Activated CD4-positive, alpha-beta T cell treated with anti-CD3 and anti-CD28 coated beads for 36 hours (primary cell): ENCODE results near the gene USP48. TPM values are rescaled to one million over a fixed set of nuclear protein-coding genes. Genes with fewer than 3 reads are reported as not detected.

Experiments used
- ATAC-seq: fragments of 200-7000 bp; cut with Tn5 transposase; one replicate; pipeline ENCODE4 v1.10.0; 2021; ENCODE audit warnings: mild to moderate bottlenecking, moderate library complexity
- CTCF ChIA-PET: fragments of 350-600 bp; sonication (Branson Sonifier 250); formaldehyde crosslinking; loops from one replicate; lab custom pipeline; 2021; ENCODE audit warnings: antibody characterized with exemption; lab: Charles Lee
- POLR2A ChIA-PET: fragments of 350-600 bp; sonication (Branson Sonifier 250); formaldehyde crosslinking; loops from one replicate; lab custom pipeline; 2021; ENCODE audit warnings: antibody characterized with exemption, inconsistent platforms; lab: Charles Lee
- DNase-seq: peaks from one replicate; pipeline ENCODE4 v3.0.0-alpha.2; 2020
- H3K27ac Mint-ChIP-seq: one replicate; pipeline ENCODE4 v1.8.0; 2021; ENCODE audit warnings: mixed read lengths
- H3K27me3 Mint-ChIP-seq: one replicate; pipeline ENCODE4 v1.8.0; 2021; ENCODE audit warnings: mixed read lengths
- H3K36me3 Mint-ChIP-seq: one replicate; pipeline ENCODE4 v1.8.0; 2021; ENCODE audit warnings: low read depth, mixed read lengths
- H3K4me1 Mint-ChIP-seq: one replicate; pipeline ENCODE4 v1.8.0; 2021; ENCODE audit warnings: mixed read lengths
- H3K4me3 Mint-ChIP-seq: one replicate; pipeline ENCODE4 v1.8.0; 2021; ENCODE audit warnings: mild to moderate bottlenecking, moderate library complexity, mixed read lengths
- H3K9me3 Mint-ChIP-seq: one replicate; pipeline ENCODE4 v1.8.0; 2021; ENCODE audit warnings: low read depth, mixed read lengths
- intact Hi-C, 2 experiments: fragments of 100-400 bp; cut with DNase I in 1 of 2; cut with micrococcal nuclease in 1 of 2; formaldehyde crosslinking; loops; one replicate each; pipeline versions ENCODE4 v1.14.2 to v1.15.1; 2022 to 2024; cut with DNase I, micrococcal nuclease
- total RNA-seq, 2 experiments: library from RNA; stranded (reverse); gene quantifications; one replicate each; pipeline ENCODE4 v1.2.3, GENCODE V29; 2021

The USP48 gene
- total RNA-seq, 2 experiments from 2014 or later: 66.9 to 81.5 TPM

DNA sequence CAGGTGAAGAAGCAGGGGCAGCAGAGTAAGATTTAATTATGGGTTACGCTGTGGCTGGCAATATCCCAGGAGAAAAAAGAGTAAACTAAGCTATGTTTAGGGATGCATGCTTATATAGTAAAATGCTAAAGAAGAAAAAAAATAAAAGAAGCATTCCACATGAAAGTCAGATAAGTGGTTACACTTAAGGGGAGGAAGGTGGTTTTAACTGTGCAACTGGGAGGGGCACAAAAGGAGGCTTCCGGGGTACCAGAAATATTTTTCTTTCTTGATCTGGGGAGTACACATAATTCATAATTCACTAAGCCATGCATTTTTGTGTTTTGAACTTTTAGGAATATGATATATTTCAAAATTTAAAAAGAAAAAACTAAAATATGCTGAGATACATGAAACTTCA is 39.5 kb downstream of the USP48 start:
- peaks cover 24% of the 10 kb centered on the region for H3K36me3 Mint-ChIP-seq
- DNase-seq (no peak), ATAC-seq (no peak)
- no peak overlapping the region for H3K27ac Mint-ChIP-seq
- intact Hi-C loops: no loop called here
- CTCF ChIA-PET: interaction anchor here (0.9 to 1.7 kb wide), 2 partner anchors 9 to 11 kb away, joined by 3 to 4 read pairs; no protein-coding TSS in a partner anchor
- no peaks in the 10 kb centered on the region for H3K27me3 Mint-ChIP-seq
- POLR2A ChIA-PET: no interaction called here
- no peaks in the 10 kb centered on the region for H3K9me3 Mint-ChIP-seq
- no peak overlapping the region for H3K4me3 Mint-ChIP-seq
- peaks cover 20% of the 10 kb centered on the region for H3K4me1 Mint-ChIP-seq

DNA sequence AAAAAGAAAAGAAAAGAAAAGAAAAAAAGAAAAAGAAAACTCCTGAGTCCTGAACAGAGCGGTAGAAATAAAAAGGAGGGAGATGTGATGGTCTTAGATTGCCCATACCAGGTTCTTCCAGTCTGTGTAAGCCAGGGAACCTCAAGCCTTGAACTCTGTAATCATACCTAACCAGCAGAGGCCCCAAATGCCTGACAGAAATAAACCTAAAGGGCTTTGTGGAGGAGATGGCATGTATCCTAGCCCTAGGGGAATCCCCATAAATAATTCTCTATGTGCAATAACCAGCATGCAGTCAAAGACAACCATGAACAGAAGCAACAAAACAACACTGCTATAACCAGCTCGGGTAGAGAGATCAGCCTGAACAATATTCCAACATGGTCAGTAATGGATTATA is 40.4 kb downstream of the USP48 start:
- ChIA-PET CTCF (no interaction called here), POLR2A (no interaction called here)
- H3K4me1 Mint-ChIP-seq: peaks cover 20% of the 10 kb centered on the region
- no peak overlapping the region for H3K4me3 Mint-ChIP-seq
- ATAC-seq (peak; percentile 68), DNase-seq (no peak)
- H3K27me3 Mint-ChIP-seq: no peaks in the 10 kb centered on the region
- no peaks in the 10 kb centered on the region for H3K9me3 Mint-ChIP-seq
- intact Hi-C loops: no loop called here
- H3K36me3 Mint-ChIP-seq: peaks cover 24% of the 10 kb centered on the region
- no peak overlapping the region for H3K27ac Mint-ChIP-seq

DNA sequence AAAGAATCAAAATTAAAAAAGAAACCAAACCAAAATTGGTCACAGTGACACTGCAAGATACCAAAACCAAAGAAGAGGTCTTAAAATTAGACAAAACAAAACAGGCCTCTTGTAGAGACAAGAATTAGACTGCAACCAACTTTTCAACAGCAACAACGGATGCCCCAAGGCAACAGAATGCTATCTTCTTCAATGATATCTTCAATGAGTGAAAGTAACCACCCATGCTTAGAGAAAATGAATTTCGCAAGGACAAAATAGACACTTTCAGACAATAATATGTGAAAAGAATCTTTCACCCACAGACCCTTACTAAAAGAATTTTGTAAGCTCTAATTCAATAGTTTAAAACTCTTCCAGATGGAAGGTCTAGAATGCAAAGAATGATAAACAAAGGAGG is 41.7 kb downstream of the USP48 start:
- Mint-ChIP-seq H3K27ac (no peak overlapping the region), H3K4me1 (peaks cover 24% of the 10 kb centered on the region), H3K36me3 (peaks cover 32% of the 10 kb centered on the region), H3K4me3 (no peak overlapping the region), H3K9me3 (no peaks in the 10 kb centered on the region), H3K27me3 (no peaks in the 10 kb centered on the region)
- ATAC-seq (no peak), DNase-seq (no peak)
- intact Hi-C loops: loop anchor here in 1 of 2 experiments (2.0 kb wide), 1 partner anchor 42 kb away; the partner anchor contains the start of gene USP48
- CTCF ChIA-PET: interaction anchor here (0.5 to 1.4 kb wide), 4 partner anchors 11 to 525 kb away, joined by 3 to 4 read pairs (median 3); no protein-coding TSS in a partner anchor
- POLR2A ChIA-PET: no interaction called here

DNA sequence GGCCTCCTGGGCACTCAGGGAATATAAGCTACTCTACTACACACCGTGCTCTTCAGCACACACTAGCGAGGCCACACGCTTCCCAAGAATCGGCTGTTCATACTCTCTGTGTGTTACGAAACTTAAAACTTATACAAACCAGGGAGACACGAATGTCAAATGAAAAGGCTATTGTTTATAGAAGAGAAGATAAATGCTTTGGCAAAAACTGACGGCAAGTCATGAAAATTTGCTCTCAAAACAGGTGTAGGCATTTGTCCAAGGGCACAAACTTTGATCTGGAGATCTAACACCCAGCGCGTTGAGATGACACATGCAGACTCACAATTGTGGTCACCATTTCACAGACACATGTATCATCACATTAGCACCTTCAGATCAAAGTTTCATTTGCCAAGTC is 46.1 kb downstream of the USP48 start:
- peaks cover 44% of the 10 kb centered on the region for H3K36me3 Mint-ChIP-seq
- POLR2A ChIA-PET: no interaction called here
- no peak overlapping the region for H3K27ac Mint-ChIP-seq
- peak; percentile 27 for DNase-seq
- H3K27me3 Mint-ChIP-seq: no peaks in the 10 kb centered on the region
- CTCF ChIA-PET: no interaction called here
- H3K4me3 Mint-ChIP-seq: no peak overlapping the region
- intact Hi-C loops: no loop called here
- H3K9me3 Mint-ChIP-seq: no peaks in the 10 kb centered on the region
- H3K4me1 Mint-ChIP-seq: peaks cover 18% of the 10 kb centered on the region
- peak; percentile 64 for ATAC-seq

DNA sequence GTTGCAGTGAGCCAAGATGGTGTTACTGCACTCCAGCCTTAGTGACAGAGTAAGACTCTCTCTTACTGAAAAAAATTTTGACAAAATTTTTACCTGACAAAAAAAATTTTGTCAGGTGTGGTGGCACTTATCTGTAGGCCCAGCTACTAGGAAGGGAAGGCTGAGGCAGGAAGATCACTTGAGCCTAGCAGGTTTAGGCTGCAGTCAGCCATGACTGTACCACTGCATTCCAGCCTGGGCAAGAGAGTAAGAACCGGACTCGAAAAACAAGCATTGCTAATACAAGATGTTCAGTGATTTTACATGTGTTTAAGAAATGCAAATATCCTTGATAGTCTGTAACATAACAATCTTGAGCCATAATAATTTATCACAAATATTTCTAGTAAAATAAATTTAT is 46.9 kb downstream of the USP48 start:
- DNase-seq (no peak), ATAC-seq (no peak)
- Mint-ChIP-seq H3K9me3 (no peaks in the 10 kb centered on the region), H3K27me3 (no peaks in the 10 kb centered on the region), H3K4me3 (no peak overlapping the region), H3K4me1 (peaks cover 15% of the 10 kb centered on the region), H3K27ac (no peak overlapping the region), H3K36me3 (peaks cover 43% of the 10 kb centered on the region)
- CTCF ChIA-PET: no interaction called here
- POLR2A ChIA-PET: no interaction called here
- intact Hi-C loops: no loop called here

DNA sequence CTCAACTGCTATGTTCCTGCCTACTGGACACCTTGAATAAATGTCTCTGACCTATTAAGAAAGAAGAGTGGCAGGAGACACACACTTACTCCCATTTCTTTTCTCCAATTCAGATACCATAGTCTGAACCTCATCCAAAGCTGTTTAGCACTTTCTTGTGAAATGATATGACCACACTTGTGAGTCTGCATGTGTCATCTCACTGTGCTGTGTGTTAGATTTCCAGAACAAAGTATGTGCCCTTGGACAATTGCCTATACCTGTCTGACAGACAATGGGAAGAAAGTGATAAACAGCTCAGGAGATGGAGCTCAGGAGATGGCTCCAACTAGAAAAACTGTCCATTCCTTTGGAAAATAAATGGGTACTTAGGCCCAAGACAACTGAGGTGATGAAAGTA is 48.4 kb downstream of the USP48 start:
- DNase-seq: no peak
- peaks cover 3% of the 10 kb centered on the region for H3K4me1 Mint-ChIP-seq
- ChIA-PET POLR2A (no interaction called here), CTCF (interaction anchor here (1.2 to 1.7 kb wide), 3 partner anchors 11 to 229 kb away, joined by 3 to 5 read pairs (median 3); no protein-coding TSS in a partner anchor)
- no peaks in the 10 kb centered on the region for H3K9me3 Mint-ChIP-seq
- intact Hi-C loops: no loop called here
- no peak overlapping the region for H3K4me3 Mint-ChIP-seq
- no peak for ATAC-seq
- H3K36me3 Mint-ChIP-seq: peaks cover 31% of the 10 kb centered on the region
- H3K27me3 Mint-ChIP-seq: no peaks in the 10 kb centered on the region
- no peak overlapping the region for H3K27ac Mint-ChIP-seq

DNA sequence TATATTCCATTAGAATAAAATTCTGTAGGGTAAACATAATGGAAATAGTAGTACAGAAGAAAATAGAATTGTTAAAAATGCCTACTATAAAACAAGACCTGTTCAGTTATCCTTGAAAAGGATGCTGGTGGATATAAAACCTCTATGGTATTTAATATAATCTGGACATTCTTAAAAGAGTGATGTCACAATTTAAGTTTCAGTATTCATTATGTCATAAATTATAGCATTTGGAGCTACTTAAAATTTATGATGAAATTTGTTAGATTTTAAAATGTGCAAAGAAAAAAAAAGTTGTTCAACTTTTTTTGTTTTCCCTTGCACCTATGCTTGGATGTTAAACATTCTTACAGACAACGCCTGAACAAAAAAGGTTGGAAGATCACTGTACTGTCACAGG is 50.3 kb downstream of the USP48 start:
- H3K9me3 Mint-ChIP-seq: no peaks in the 10 kb centered on the region
- no peak for DNase-seq
- H3K27me3 Mint-ChIP-seq: no peaks in the 10 kb centered on the region
- POLR2A ChIA-PET: no interaction called here
- H3K36me3 Mint-ChIP-seq: peaks cover 36% of the 10 kb centered on the region
- CTCF ChIA-PET: no interaction called here
- H3K4me3 Mint-ChIP-seq: no peak overlapping the region
- H3K4me1 Mint-ChIP-seq: peaks cover 3% of the 10 kb centered on the region
- no peak for ATAC-seq
- intact Hi-C loops: no loop called here
- H3K27ac Mint-ChIP-seq: no peak overlapping the region

DNA sequence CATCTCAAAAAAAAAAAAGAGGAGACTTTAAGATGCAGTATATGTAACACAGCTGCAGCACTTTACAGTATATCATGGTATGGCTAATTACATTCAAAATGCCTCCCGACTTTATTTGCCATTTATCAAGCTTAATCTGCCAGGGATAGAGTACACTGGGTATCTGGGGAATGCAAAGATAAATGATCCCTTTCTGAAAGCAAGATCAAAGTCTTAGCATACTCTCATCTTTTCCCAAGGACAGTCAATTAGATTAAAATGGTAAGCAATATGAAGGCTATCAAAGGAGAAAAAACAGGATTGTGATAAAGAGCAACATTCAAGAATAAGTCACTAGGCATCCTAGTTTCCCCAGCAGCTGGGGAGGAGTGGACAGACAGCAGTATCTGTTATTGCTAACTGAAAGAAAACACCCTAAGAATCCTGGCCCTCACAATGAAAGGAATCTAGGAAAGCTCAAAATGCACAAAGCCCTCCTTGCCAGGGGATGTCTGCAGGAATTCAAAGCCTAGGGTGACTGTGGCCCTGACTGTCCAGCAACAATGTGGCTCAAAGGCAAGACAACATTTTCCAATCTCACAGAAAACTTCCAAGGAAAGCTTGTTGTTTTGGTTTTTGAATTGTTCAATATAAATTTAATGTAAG is 57.1 kb downstream of the USP48 start:
- H3K4me1 Mint-ChIP-seq: no peaks in the 10 kb centered on the region
- no peaks in the 10 kb centered on the region for H3K27me3 Mint-ChIP-seq
- H3K9me3 Mint-ChIP-seq: no peaks in the 10 kb centered on the region
- ATAC-seq (no peak), DNase-seq (no peak)
- peaks cover 40% of the 10 kb centered on the region for H3K36me3 Mint-ChIP-seq
- intact Hi-C loops: no loop called here
- no peak overlapping the region for H3K4me3 Mint-ChIP-seq
- POLR2A ChIA-PET: no interaction called here
- no peak overlapping the region for H3K27ac Mint-ChIP-seq
- CTCF ChIA-PET: interaction anchor here (0.7 to 1.0 kb wide), 2 partner anchors 11 to 74 kb away, joined by 3 read pairs; no protein-coding TSS in a partner anchor

DNA sequence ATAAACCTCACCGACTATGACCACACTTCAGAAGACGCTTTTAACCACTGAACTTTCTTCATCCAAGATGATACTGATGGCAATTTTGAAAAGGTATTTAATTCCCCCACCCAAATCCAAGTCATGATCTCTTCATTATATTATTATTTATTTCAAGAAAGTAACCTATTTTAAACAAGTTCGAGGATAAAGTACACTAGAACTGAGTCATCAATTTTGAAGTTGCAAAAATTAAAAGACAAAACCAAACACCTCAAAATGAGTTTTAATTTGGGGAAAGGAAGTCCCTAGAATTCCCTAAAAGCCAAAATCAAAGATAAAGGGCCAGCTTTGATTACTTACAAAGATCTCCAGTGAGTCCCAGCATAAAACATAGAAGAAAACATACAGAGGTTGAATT is 58.4 kb downstream of the USP48 start:
- H3K4me3 Mint-ChIP-seq: no peak overlapping the region
- H3K4me1 Mint-ChIP-seq: no peaks in the 10 kb centered on the region
- DNase-seq (no peak), ATAC-seq (no peak)
- no peaks in the 10 kb centered on the region for H3K9me3 Mint-ChIP-seq
- H3K36me3 Mint-ChIP-seq: peaks cover 43% of the 10 kb centered on the region
- CTCF ChIA-PET: interaction anchor here (0.8 to 1.2 kb wide), 3 partner anchors 21 to 583 kb away, joined by 3 to 4 read pairs (median 3); no protein-coding TSS in a partner anchor
- intact Hi-C loops: no loop called here
- H3K27ac Mint-ChIP-seq: no peak overlapping the region
- no peaks in the 10 kb centered on the region for H3K27me3 Mint-ChIP-seq
- POLR2A ChIA-PET: no interaction called here

DNA sequence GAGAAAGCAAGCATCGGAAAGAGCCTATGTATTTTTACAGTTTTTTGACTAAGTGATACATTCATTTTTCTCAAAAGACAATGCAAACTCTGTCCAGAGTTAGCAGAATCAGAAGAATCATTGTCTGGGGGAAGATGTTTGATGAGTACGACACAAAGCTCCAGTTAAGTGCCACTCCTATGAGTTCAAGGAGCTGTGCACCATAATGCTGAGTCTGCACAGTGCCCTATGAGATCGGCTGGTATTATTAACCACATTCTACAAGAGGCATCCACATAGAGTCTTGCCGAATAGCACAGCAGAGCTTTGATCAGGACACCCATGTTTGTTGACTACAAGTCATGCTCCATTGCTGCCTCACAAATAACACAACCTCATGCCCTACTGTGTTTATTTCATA is 58.9 kb downstream of the USP48 start:
- no peak for DNase-seq
- ChIA-PET CTCF (interaction anchor here (0.8 to 1.2 kb wide), 4 partner anchors 10 to 583 kb away, joined by 3 to 4 read pairs (median 3); no protein-coding TSS in a partner anchor), POLR2A (no interaction called here)
- no peak overlapping the region for H3K4me3 Mint-ChIP-seq
- no peaks in the 10 kb centered on the region for H3K4me1 Mint-ChIP-seq
- no peaks in the 10 kb centered on the region for H3K9me3 Mint-ChIP-seq
- intact Hi-C loops: no loop called here
- peaks cover 45% of the 10 kb centered on the region for H3K36me3 Mint-ChIP-seq
- no peak overlapping the region for H3K27ac Mint-ChIP-seq
- ATAC-seq: no peak
- no peaks in the 10 kb centered on the region for H3K27me3 Mint-ChIP-seq

DNA sequence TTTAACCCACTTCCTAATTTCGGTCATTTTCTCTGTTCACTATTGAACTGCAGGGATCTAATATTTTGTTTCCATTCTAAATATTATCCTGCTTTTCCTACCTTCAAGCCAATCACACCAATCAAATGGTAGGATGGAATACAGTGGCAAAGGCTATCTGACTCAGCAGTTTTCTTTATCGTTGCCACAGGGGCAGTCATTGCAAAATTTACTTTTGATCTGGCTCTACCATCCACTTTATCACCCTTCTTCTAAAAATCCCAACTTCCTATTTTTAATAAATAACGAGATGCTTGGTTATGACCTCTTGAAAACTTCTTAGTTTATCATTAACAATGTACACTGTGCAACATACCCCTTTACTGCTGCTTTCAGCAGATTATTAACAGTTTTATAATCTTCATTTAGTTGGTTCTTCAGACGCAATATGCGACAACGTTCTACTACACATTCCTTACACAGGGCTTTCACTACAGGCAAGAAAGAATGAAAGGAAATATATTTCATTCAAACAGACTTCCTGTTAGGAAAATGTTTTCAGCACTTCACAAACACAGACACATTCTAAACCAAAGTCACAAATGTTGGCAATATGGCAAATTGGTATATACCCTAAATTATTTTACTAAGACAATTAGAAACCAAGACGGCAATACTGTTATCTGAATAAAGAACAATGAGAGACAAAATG is 61.5 kb downstream of the USP48 start:
- intact Hi-C loops: no loop called here
- ChIA-PET POLR2A (no interaction called here), CTCF (interaction anchor here (1.1 kb wide), 1 partner anchor 242 kb away, joined by 4 read pairs; no protein-coding TSS in a partner anchor)
- peaks cover 49% of the 10 kb centered on the region for H3K36me3 Mint-ChIP-seq
- DNase-seq (no peak), ATAC-seq (no peak)
- no peaks in the 10 kb centered on the region for H3K9me3 Mint-ChIP-seq
- H3K27ac Mint-ChIP-seq: peak overlapping the region; percentile 26
- H3K4me1 Mint-ChIP-seq: no peaks in the 10 kb centered on the region
- no peaks in the 10 kb centered on the region for H3K27me3 Mint-ChIP-seq
- H3K4me3 Mint-ChIP-seq: no peak overlapping the region

DNA sequence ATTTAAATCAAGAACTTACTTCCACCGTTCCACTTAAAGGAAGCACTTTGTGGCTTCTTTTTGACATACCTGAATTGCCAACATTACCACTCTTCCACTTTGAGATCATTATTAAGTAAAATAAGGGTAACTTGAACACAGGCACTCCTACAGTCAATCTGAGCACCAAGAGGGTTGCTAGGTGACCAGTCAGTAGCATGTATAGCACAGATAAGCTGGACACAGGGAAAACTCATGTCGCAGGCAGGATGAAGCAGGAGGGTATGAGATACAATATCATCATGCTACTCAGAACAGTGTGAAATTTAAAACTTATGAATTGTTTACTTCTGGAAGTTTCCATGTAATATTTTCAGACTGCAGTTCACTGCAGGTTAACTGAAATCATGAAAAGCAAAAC is 66.8 kb downstream of the USP48 start:
- Mint-ChIP-seq H3K27ac (no peak overlapping the region), H3K4me3 (no peak overlapping the region), H3K4me1 (no peaks in the 10 kb centered on the region), H3K36me3 (peaks cover 44% of the 10 kb centered on the region), H3K27me3 (no peaks in the 10 kb centered on the region), H3K9me3 (no peaks in the 10 kb centered on the region)
- no peak for ATAC-seq
- ChIA-PET POLR2A (no interaction called here), CTCF (no interaction called here)
- no peak for DNase-seq
- intact Hi-C loops: no loop called here
